RWPE1 (cell line): ENCODE data around the gene AFDN.

Experiments
- CTCF ChIA-PET: fragments of 350-600 bp; sonication (Branson Sonifier 250); formaldehyde crosslinking; extraction: SDS; loops from one replicate; lab custom pipeline; 2021; lab: Yijun Ruan, JAX
- POLR2A ChIA-PET: fragments of 400-600 bp; formaldehyde crosslinking; extraction: SDS; loops from one replicate; lab custom pipeline; 2020; ENCODE audit warnings: antibody characterized with exemption; ENCODE audit not compliant: low non-redundant PET; lab: Yijun Ruan, JAX
- DNase-seq: peaks from one replicate; pipeline ENCODE4 v3.0.0; 2012; ENCODE audit warnings: low spot score
- H3K27ac ChIP-seq: fragments of 450-650 bp; 2 replicates; pipeline ENCODE4 v1.5.1; 2017
- TF ChIP-seq, protein P1 (sequence below): fragments of 450-650 bp; conservative IDR thresholded peaks from 2 replicates; pipeline ENCODE4 v1.5.1; 2017; ENCODE audit warnings: low read depth, mild to moderate bottlenecking

AFDN gene

DNA sequence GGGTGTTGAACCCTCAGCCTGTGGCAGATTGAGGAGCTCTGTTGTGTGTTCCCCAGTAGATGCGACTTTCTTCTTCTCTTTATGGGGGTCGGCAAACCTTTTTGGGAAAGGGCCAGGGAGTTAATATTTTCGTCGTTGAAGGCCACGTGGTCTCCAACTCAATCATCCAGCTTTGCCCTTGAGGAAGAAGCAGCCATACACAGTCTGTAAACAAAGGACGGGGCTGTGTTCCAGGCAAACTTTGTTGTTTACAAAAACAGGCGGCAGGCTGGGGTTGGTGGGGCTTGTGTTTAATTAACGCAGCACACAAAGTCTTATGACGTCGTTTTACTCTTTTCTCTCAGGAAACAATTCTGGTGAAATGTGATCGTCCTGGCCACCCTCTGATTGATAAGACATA is 190.9 kb downstream of the AFDN start:
- CTCF ChIA-PET = no interaction called here
- no peak for DNase-seq
- TF ChIP-seq, protein P1, sequence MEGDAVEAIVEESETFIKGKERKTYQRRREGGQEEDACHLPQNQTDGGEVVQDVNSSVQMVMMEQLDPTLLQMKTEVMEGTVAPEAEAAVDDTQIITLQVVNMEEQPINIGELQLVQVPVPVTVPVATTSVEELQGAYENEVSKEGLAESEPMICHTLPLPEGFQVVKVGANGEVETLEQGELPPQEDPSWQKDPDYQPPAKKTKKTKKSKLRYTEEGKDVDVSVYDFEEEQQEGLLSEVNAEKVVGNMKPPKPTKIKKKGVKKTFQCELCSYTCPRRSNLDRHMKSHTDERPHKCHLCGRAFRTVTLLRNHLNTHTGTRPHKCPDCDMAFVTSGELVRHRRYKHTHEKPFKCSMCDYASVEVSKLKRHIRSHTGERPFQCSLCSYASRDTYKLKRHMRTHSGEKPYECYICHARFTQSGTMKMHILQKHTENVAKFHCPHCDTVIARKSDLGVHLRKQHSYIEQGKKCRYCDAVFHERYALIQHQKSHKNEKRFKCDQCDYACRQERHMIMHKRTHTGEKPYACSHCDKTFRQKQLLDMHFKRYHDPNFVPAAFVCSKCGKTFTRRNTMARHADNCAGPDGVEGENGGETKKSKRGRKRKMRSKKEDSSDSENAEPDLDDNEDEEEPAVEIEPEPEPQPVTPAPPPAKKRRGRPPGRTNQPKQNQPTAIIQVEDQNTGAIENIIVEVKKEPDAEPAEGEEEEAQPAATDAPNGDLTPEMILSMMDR = no peak
- POLR2A ChIA-PET = no interaction called here
- no peak overlapping the region for H3K27ac ChIP-seq

DNA sequence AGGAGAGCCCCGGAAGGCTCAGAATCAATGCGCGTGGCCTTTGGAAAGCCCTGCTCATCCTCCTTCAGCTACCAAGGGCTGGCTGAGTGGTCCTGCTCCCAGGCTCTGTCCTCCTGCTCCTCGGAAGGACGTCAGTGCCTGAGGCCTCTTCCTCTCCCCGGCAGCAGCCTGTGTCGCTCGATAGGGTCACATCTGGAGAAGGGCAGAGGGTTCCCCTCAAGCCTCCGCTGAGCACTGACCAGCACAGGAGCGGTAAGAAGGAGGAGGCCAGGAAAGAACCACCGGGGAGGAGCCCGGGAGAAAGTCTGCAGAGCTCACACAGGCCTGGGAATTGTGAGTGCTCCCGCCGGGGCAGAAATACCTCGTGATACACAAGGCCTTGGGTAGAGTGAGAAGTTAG is 192.0 kb downstream of the AFDN start:
- POLR2A ChIA-PET = no interaction called here
- DNase-seq = no peak
- CTCF ChIA-PET = no interaction called here
- H3K27ac ChIP-seq = no peak overlapping the region
- TF ChIP-seq, protein P1 = no peak

DNA sequence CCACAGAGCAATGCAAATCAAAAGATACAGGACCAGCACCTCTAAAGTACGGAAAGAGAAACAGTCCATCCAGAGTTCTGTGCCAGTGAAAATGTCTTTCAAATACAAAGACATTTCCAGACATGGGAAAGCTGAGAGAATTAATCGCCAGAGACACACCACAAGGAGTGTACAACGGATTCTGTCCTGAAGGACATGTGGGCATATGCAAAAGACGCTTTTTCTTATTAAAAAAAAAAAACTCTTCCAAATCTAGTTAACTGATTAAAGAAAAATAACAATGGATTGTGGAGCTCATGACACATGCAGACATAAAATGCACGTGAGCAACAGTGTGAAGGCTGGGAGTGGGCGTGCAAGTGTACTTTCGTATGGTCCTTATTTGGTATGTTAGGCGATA is 193.5 kb downstream of the AFDN start:
- no peak for DNase-seq
- ChIA-PET POLR2A (no interaction called here), CTCF (interaction anchor here (0.6 kb wide), 1 partner anchor 52 kb away, joined by 4 read pairs; no protein-coding TSS in a partner anchor)
- H3K27ac ChIP-seq = no peak overlapping the region
- TF ChIP-seq, protein P1 = no peak

DNA sequence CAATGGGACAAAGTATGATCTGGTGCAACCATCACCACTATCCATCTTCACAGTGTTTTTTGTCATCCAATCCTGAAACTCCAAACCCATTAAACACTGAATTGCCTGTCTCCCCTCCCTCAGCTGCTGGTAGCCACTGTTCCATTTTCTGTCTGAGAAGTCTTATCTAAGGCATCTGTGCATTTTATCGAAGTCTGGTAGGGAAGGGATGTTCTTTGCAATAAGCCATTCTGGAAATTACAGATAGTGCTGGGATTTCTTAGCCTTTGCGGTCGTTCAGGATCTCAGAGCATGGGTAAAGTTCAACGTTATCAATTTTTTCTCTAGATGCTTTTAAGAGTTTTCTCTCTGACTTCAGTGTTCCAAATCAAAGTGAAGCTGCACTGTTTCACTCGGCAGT is 194.9 kb downstream of the AFDN start:
- DNase-seq = no peak
- POLR2A ChIA-PET = no interaction called here
- TF ChIP-seq, protein P1 = no peak
- CTCF ChIA-PET = interaction anchor here (1.0 kb wide), 1 partner anchor 10 kb away, joined by 3 read pairs; no protein-coding TSS in a partner anchor
- no peak overlapping the region for H3K27ac ChIP-seq
